GM06990 (cell line): ENCODE results near the gene SMIM44.
"Not testable (repeated sequence)": the region's sequence is repeated elsewhere in the genome, so short reads cannot be mapped to it uniquely, and the experiment has no call there.

Experiments
- DNase-seq: peaks from one replicate; pipeline ENCODE4 v3.0.0-alpha.2; 2011; ENCODE audit not compliant: insufficient read length; ENCODE audit errors: extremely low read depth
- H3K27me3 ChIP-seq: replicated peaks from 2 replicates; pipeline ENCODE4 v1.6.0; 2011; ENCODE audit warnings: low read length; ENCODE audit not compliant: control insufficient read depth, insufficient read depth
- H3K36me3 ChIP-seq: 2 replicates; pipeline ENCODE4 v1.5.1; 2011; ENCODE audit warnings: low read length; ENCODE audit not compliant: control insufficient read depth, insufficient read depth
- H3K4me3 ChIP-seq: replicated peaks from 2 replicates; pipeline ENCODE4 v1.5.1; 2011; ENCODE audit warnings: low read depth, mild to moderate bottlenecking, control low read depth, low read length
- TF ChIP-seq, protein P1 (sequence below): IDR thresholded peaks from 2 replicates; pipeline ENCODE4 v1.5.1; 2011; ENCODE audit warnings: low read length, control low read depth, mild to moderate bottlenecking, inconsistent platforms; ENCODE audit not compliant: insufficient read depth, poor library complexity, severe bottlenecking

The SMIM44 gene

DNA sequence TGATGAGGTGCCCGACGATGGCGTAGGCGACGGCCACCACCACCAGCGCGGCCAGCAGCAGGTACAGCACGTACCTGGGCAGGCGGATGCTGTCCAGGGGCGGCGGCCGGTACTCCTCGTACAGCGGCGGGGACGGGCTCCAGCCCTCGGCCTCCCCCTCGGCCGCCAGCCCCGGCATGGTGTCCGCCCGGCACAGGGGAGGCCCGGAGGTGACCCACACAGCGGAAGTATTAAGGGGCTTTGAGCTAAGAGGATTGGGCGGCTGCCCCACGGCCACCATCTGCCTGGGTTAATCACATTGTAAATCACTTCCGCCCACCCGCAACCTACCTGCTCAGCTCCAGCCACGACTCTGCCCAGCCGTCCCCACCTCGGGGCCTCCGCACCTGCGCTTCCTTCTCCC, at the start of gene SMIM44:
SMIM44 (minus strand) TSS at position 216 of the 403 bp plus-strand sequence; CDS start at position 178, 38 bp downstream.
- DNase-seq = no peak
- H3K36me3 ChIP-seq = no peaks in the 10 kb centered on the region; the same call in 1 of the 2 replicates
- no peak within 1 kb of the TSS for H3K4me3 ChIP-seq
- TF ChIP-seq, protein P1, sequence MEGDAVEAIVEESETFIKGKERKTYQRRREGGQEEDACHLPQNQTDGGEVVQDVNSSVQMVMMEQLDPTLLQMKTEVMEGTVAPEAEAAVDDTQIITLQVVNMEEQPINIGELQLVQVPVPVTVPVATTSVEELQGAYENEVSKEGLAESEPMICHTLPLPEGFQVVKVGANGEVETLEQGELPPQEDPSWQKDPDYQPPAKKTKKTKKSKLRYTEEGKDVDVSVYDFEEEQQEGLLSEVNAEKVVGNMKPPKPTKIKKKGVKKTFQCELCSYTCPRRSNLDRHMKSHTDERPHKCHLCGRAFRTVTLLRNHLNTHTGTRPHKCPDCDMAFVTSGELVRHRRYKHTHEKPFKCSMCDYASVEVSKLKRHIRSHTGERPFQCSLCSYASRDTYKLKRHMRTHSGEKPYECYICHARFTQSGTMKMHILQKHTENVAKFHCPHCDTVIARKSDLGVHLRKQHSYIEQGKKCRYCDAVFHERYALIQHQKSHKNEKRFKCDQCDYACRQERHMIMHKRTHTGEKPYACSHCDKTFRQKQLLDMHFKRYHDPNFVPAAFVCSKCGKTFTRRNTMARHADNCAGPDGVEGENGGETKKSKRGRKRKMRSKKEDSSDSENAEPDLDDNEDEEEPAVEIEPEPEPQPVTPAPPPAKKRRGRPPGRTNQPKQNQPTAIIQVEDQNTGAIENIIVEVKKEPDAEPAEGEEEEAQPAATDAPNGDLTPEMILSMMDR = no peak
- no peaks in the 10 kb centered on the region; the same call in 1 of the 2 replicates for H3K27me3 ChIP-seq

DNA sequence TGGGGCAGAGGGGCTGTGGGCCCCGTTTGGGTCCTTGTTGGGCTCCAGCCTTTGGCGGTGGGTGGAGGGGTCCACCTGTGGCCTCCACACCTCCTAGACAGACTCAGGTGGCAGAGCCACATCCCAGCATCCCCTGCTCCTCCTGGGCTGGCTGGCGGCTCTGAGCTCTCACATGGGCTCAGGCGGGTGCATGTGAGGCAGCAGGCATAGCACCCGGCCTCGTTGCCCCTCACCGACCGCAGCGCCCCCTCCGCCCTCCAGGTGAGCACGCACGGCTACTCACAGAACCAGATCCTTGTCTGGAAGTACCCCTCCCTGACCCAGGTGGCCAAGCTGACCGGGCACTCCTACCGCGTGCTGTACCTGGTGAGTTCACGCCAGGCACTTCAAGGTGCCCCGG, 49.8 kb upstream of the SMIM44 start:
- Histone ChIP-seq H3K4me3 (no peak overlapping the region), H3K36me3 (peaks cover 34% of the 10 kb centered on the region), H3K27me3 (no peaks in the 10 kb centered on the region)
- DNase-seq = no peak
- TF ChIP-seq, protein P1 = no peak

DNA sequence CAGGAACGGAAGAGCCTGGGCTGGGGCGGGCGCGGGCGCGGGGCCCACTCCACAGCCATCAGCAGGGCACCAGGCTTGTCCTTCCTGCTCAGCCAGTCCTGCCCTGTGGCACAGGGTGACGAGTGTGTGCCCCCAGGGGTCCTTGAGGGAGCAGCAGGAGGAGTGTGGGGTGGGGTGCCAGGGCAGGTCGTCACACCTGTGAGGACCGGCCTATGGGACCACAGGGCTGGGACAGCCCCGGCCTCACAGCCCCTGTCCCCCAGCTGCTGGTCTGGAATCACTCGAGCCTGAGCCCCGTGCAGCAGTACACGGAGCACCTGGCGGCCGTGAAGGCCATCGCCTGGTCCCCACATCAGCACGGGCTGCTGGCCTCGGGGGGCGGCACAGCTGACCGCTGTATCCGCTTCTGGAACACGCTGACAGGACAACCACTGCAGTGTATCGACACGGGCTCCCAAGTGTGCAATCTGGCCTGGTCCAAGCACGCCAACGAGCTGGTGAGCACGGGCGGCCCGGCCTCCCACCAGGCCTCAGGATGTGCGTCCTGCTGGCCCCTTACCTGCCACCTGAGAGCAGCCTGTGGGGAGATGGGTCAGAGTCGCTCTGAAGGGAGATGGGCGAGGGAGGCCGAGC, 49.0 kb upstream of the SMIM44 start:
- TF ChIP-seq, protein P1 = no peak
- peaks cover 38% of the 10 kb centered on the region for H3K36me3 ChIP-seq
- H3K4me3 ChIP-seq = no peak overlapping the region
- no peak for DNase-seq
- H3K27me3 ChIP-seq = no peaks in the 10 kb centered on the region

DNA sequence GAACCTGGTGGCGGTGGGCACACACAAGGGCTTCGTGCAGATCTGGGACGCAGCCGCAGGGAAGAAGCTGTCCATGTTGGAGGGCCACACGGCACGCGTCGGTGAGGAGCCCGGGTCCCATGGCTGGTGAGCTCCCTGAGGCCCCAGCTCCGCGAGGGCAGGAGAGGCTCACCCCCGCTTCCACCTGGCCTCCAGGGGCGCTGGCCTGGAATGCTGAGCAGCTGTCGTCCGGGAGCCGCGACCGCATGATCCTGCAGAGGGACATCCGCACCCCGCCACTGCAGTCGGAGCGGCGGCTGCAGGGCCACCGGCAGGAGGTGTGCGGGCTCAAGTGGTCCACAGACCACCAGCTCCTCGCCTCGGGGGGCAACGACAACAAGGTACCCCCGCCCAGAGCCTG, 48.5 kb upstream of the SMIM44 start:
- TF ChIP-seq, protein P1 = no peak
- DNase-seq = no peak
- Histone ChIP-seq H3K4me3 (no peak overlapping the region), H3K27me3 (no peaks in the 10 kb centered on the region), H3K36me3 (peaks cover 43% of the 10 kb centered on the region)

DNA sequence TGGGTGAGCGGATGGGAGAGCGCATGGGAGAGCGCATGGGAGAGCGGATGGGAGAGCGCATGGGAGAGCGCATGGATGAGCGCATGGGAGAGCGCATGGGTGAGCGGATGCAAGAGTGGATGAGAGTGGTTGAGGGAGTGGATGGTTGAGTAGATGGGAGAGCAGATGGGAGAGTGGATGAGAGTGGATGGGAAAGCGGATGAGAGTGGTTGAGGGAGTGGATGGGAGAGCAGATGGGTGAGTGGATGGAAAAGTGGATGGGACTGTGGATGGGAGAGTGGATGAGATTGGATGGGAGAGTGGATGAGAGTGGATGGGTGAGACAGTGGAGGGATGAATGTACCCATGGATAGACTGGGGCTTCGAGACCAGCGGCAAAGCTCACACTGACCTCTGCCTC, 47.1 kb upstream of the SMIM44 start:
- TF ChIP-seq, protein P1 = no peak
- no peak overlapping the region for H3K4me3 ChIP-seq
- no peaks in the 10 kb centered on the region for H3K27me3 ChIP-seq
- H3K36me3 ChIP-seq = peaks cover 35% of the 10 kb centered on the region
- no peak for DNase-seq

DNA sequence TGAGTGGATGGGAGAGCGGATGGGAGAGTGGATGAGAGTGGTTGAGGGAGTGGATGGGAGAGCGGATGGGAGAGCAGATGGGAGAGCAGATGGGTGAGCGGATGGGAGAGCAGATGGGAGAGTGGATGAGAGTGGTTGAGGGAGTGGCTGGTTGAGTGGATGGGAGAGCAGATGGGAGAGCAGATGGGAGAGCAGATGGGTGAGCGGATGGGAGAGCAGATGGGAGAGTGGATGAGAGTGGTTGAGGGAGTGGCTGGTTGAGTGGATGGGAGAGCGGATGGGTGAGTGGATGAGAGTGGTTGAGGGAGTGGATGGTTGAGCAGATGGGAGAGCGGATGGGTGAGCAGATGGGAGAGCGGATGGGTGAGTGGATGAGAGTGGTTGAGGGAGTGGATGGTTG, 46.1 kb upstream of the SMIM44 start:
- peaks cover 34% of the 10 kb centered on the region for H3K36me3 ChIP-seq
- H3K27me3 ChIP-seq, DNase-seq, H3K4me3 ChIP-seq: not testable (repeated sequence)
